Spleen (tissue), 11 donors: ENCODE results near the gene PSAT1. TPM values are rescaled to one million over a fixed set of nuclear protein-coding genes. Genes with fewer than 3 reads are reported as not detected.

Source experiments
- DNase-seq: peaks from one replicate; pipeline ENCODE4 v3.0.0-alpha.2; 2020
- H3K27ac ChIP-seq, 8 donors: fragments of 200-600 bp; sonication (generic) in 7 of 8; 1 replicate in 4 of 8; 2 replicates in 4 of 8; pipeline versions ENCODE4 v1.5.0 to v1.8.0; 2016 to 2021; ENCODE audit warnings: inconsistent platforms in 4 of 8, mild to moderate bottlenecking in 4 of 8, moderate library complexity in 1 of 8
- H3K27me3 ChIP-seq, 7 donors: fragments of 200-600 bp; sonication (generic) in 6 of 7; replicated peaks in 1 of 7; 1 replicate in 4 of 7; 2 replicates in 3 of 7; pipeline versions ENCODE4 v1.5.0 to v1.8.0; 2016 to 2021; ENCODE audit warnings: inconsistent platforms in 3 of 7, mild to moderate bottlenecking in 1 of 7
- H3K36me3 ChIP-seq, 6 donors: fragments of 200-600 bp; sonication (generic) in 5 of 6; 1 replicate in 4 of 6; 2 replicates in 2 of 6; pipeline versions ENCODE4 v1.5.0 to v1.8.0; 2016 to 2021; ENCODE audit warnings: inconsistent platforms in 2 of 6
- H3K4me1 ChIP-seq, 6 donors: fragments of 200-600 bp; sonication (generic) in 5 of 6; 1 replicate in 3 of 6; 2 replicates in 3 of 6; pipeline versions ENCODE4 v1.5.0 to v1.8.0; 2016 to 2021; ENCODE audit warnings: inconsistent platforms in 3 of 6
- H3K4me3 ChIP-seq, 8 donors: fragments of 200-600 bp; sonication (generic) in 7 of 8; 1 replicate in 4 of 8; 2 replicates in 4 of 8; pipeline versions ENCODE4 v1.5.0 to v1.8.0; 2016 to 2021; ENCODE audit warnings: inconsistent platforms in 4 of 8, mild to moderate bottlenecking in 4 of 8, moderate library complexity in 2 of 8
- H3K9me3 ChIP-seq, 8 donors: fragments of 200-600 bp; sonication (generic) in 7 of 8; 1 replicate in 4 of 8; 2 replicates in 4 of 8; pipeline versions ENCODE4 v1.5.0 to v1.8.0; 2016 to 2021; ENCODE audit warnings: inconsistent platforms in 4 of 8
- POLR2A ChIP-seq, 3 donors: fragments of 450-650 bp; IDR thresholded peaks; one replicate each; pipeline ENCODE4 v1.5.1; 2017; ENCODE audit warnings: antibody characterized with exemption in 3 of 3, mild to moderate bottlenecking in 1 of 3
- POLR2AphosphoS5 ChIP-seq, 3 donors: sonication (generic); formaldehyde crosslinking; IDR thresholded peaks; one replicate each; pipeline ENCODE4 v1.5.1; 2017; ENCODE audit warnings: antibody characterized with exemption in 3 of 3
- WGBS, 5 donors: extraction: QIAGEN DNeasy Blood & Tissue Kit in 3 of 5; methylation state at CpG; one replicate each; pipeline versions ENCODE4 v1.1.5 to v1.1.7; 2013 to 2018; 5-methylcytosine and 5-hydroxymethylcytosine counted together
- intact Hi-C: fragments of 100-400 bp; cut with DNase I; formaldehyde crosslinking; loops from one replicate; pipeline ENCODE4 v1.15.0; 2023; ENCODE audit warnings: low total_unique reads
- polyA plus RNA-seq, 3 donors: library from polyadenylated mRNA; stranded (reverse); fragments of 200-250 nt; gene quantifications; one replicate each; pipeline ENCODE4 v1.2.1, GENCODE V29; 2013
- total RNA-seq, 7 donors: library from RNA; depleted of rRNA in 3 of 7; stranded (reverse); fragments of >200 nt in 3 of 7; fragmentation: NEBNext Ultra II Directional in 4 of 7; extraction: Animal tissue kit (Norgen Biotek cat#: 25700) in 4 of 7; gene quantifications; one replicate each; pipeline versions ENCODE4 v1.1.0 to v1.2.1, GENCODE V29; 2016 to 2021
- TF ChIP-seq, protein P1 (sequence below), 11 experiments: fragments of 200-600 bp in 7 of 11; fragments of 450-650 bp in 4 of 11; sonication (generic) in 4 of 11; IDR thresholded peaks in 8 of 11; conservative IDR thresholded peaks in 3 of 11; 1 replicate in 7 of 11; 2 replicates in 4 of 11; pipeline versions ENCODE4 v1.4.0 to v1.8.0; 2016 to 2021; ENCODE audit warnings: antibody characterized with exemption in 11 of 11, inconsistent platforms in 4 of 11, mild to moderate bottlenecking in 1 of 11
- donor health status: healthy with polysubstance abuse.
- donor health status: DM: no; HTN: no; CAD: no; lungs with moderate emphysema.
- donor health status: DM: no; HTN: no; CAD: no.
- donor health status: Bipolar disorder and iron deficiency.
- donor health status: healthy.
- donor health status: DM: no; HTN: no; CAD: no.
- donor health status: DM: yes; HTN: yes; CAD: no.

PSAT1 gene
- total and polyA plus RNA-seq, 10 donors, result 2.7 to 14.0 (median 6.6) TPM

DNA sequence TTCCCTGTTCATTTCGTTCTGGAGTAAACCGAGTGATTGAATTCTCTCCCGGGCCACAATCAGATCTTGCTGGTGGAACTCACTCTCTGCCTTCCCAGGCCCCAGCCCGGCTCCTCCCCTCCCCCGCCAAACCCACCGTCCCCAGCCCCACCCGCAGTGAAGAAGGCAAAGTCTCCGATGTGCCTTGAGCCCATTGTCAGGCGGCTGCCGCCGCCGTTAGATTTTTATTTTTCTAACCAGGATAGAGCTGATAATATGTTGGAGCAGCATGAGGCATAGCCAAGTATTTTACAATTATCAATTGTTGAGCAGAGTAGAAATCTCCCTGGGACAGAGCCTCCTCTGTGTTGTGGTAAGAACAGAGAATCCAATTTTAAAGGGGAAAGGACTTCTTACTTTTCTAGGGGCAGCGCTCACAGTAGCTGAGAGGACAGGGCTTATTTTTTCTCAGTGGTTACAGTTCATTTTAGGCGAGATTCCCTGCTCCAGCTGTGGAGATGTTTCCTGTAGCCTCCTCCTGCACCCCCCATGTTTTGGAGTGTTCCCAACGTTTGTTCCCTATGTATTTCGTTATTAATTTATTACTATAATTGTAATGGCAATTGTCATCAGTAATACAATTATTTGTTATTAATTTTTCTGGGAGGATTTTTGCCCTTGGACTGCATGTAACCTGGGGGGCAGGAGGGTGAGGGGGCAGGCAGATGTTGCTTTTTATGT lies 1.3 kb downstream of the PSAT1 start:
- WGBS, 5 donors, result 10 to 15% (median 11%) methylated on average over 16 of the region's 16 CpGs
- Histone ChIP-seq H3K36me3 (peaks cover 0 to 17% (median 0%) of the 10 kb centered on the region in 6 donors), H3K27ac (no peak overlapping the region), H3K27me3 (peaks cover 0 to 54% (median 26%) of the 10 kb centered on the region in 7 donors), H3K9me3 (no peaks in the 10 kb centered on the region), H3K4me1 (peaks cover 4 to 33% (median 27%) of the 10 kb centered on the region in 6 donors), H3K4me3 (peak overlapping the region in 6 of 8 donors; percentile 71 to 96 (median 74))
- TF ChIP-seq POLR2A (IDR thresholded peaks at IDR 0.05), result no peak
- TF ChIP-seq, protein P1, sequence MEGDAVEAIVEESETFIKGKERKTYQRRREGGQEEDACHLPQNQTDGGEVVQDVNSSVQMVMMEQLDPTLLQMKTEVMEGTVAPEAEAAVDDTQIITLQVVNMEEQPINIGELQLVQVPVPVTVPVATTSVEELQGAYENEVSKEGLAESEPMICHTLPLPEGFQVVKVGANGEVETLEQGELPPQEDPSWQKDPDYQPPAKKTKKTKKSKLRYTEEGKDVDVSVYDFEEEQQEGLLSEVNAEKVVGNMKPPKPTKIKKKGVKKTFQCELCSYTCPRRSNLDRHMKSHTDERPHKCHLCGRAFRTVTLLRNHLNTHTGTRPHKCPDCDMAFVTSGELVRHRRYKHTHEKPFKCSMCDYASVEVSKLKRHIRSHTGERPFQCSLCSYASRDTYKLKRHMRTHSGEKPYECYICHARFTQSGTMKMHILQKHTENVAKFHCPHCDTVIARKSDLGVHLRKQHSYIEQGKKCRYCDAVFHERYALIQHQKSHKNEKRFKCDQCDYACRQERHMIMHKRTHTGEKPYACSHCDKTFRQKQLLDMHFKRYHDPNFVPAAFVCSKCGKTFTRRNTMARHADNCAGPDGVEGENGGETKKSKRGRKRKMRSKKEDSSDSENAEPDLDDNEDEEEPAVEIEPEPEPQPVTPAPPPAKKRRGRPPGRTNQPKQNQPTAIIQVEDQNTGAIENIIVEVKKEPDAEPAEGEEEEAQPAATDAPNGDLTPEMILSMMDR (IDR thresholded peaks at IDR 0.05 in 8 of 11, conservative IDR thresholded peaks at IDR 0.05 in 3 of 11), result no peak
- TF ChIP-seq POLR2AphosphoS5 (IDR thresholded peaks at IDR 0.05), result no peak
- DNase-seq, result no peak
- intact Hi-C loops, result no loop called here

DNA sequence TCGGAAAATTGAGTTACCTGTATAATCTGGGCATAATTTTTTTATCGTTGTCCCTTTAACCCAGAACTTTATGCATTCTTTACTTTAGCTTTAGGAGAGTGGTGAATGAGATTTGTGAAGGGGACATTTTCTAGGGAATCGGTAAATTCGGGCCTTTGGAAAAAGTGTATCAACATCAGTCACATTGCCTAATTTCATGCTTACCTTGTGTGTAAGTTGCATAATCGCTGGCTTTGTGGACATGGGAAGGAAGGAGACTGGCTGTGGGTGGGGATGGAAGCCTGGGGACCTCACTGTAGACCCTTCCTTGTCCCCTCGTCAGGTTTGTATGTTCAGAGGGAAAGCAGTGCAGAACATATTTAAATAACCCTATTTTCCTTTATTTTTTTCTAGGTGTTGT lies 3.3 kb downstream of the PSAT1 start:
- H3K27ac ChIP-seq, result no peak overlapping the region
- no peak overlapping the region for H3K4me3 ChIP-seq
- TF ChIP-seq POLR2AphosphoS5 (IDR thresholded peaks at IDR 0.05) (no peak), POLR2A (IDR thresholded peaks at IDR 0.05) (no peak)
- TF ChIP-seq, protein P1 (IDR thresholded peaks at IDR 0.05 in 8 of 11, conservative IDR thresholded peaks at IDR 0.05 in 3 of 11), result no peak
- intact Hi-C loops, result no loop called here
- H3K9me3 ChIP-seq, result no peaks in the 10 kb centered on the region
- H3K4me1 ChIP-seq, result peaks cover 4 to 33% (median 27%) of the 10 kb centered on the region in 6 donors
- peaks cover 0 to 54% (median 26%) of the 10 kb centered on the region in 7 donors for H3K27me3 ChIP-seq
- WGBS, 5 donors, result 90 to 98% (median 96%) methylated on average over 6 of the region's 6 CpGs
- DNase-seq, result no peak
- peaks cover 0 to 28% (median 2%) of the 10 kb centered on the region in 6 donors for H3K36me3 ChIP-seq

DNA sequence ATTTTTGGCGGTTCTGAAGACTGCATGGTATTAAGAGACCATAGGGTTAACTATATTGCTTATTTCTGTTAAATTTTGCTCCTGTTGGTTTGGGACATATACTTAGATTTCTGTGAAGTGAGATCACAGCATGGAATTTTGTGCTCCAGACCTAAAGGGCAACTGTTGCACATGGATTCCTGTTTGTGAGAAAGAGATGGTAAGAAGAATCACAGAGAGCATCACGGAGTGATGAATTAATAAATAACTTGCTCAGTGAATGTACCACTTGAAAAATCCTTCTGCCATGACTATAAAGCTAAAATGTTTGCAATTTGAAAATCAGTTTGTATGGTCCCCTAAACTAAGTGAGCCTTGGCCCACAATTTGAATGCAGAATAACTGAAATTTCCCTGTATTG lies 4.5 kb downstream of the PSAT1 start:
- peaks cover 4 to 24% (median 22%) of the 10 kb centered on the region in 6 donors for H3K4me1 ChIP-seq
- intact Hi-C loops, result no loop called here
- no peak for TF ChIP-seq POLR2A (IDR thresholded peaks at IDR 0.05)
- TF ChIP-seq, protein P1 (IDR thresholded peaks at IDR 0.05 in 8 of 11, conservative IDR thresholded peaks at IDR 0.05 in 3 of 11), result no peak
- TF ChIP-seq POLR2AphosphoS5 (IDR thresholded peaks at IDR 0.05), result no peak
- no peak overlapping the region for H3K27ac ChIP-seq
- peaks cover 0 to 40% (median 7%) of the 10 kb centered on the region in 6 donors for H3K36me3 ChIP-seq
- H3K9me3 ChIP-seq, result no peaks in the 10 kb centered on the region
- peaks cover 0 to 47% (median 26%) of the 10 kb centered on the region in 7 donors for H3K27me3 ChIP-seq
- H3K4me3 ChIP-seq, result no peak overlapping the region
- no peak for DNase-seq
- WGBS, 5 donors, result 90 to 98% (median 94%) methylated on average over 2 of the region's 2 CpGs

DNA sequence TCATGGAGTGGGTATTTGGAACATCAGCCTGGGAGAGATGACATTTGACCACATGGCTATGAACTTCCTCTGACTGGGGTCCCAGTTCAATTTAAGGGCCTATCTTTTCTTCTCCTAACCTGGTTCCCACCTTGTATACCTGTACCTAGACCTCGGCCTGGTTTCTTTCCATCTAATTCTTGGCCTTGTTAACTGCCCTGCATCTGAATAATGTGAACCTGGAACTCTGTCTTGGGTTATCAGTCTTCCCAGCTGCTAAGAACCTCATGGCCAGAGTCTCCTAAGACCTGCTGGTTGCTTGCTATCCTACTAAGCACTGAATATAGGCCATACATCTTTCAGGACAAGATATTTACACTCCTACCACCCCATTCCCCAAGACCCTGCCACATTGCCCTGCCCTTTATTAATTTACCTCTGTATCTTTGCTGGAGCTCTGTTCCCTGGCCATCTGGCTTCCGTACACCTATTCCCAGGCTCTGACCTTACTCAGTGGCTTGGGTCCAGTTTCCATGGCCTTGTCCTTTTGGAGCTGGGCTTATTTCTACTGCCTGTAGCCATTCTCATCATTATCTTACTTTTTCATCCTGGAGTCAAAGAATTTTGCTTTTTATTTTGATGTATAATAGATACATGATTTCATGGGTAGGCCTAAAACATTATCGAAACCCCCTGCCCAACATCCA lies 6.6 kb downstream of the PSAT1 start:
- H3K9me3 ChIP-seq, result no peaks in the 10 kb centered on the region
- TF ChIP-seq POLR2AphosphoS5 (IDR thresholded peaks at IDR 0.05), result no peak
- no peak overlapping the region for H3K27ac ChIP-seq
- H3K4me1 ChIP-seq, result peaks cover 0 to 4% (median 1%) of the 10 kb centered on the region in 6 donors
- peaks cover 0 to 61% (median 7%) of the 10 kb centered on the region in 6 donors for H3K36me3 ChIP-seq
- peaks cover 0 to 26% (median 11%) of the 10 kb centered on the region in 7 donors for H3K27me3 ChIP-seq
- 85 to 99% (median 94%) methylated on average over 3 of the region's 3 CpGs for WGBS, 5 donors
- intact Hi-C loops, result no loop called here
- no peak for DNase-seq
- H3K4me3 ChIP-seq, result no peak overlapping the region
